HepG2 (cell line): Measurements from ENCODE around the gene AP3D1. TPM values are rescaled to one million over a fixed set of nuclear protein-coding genes. Genes with fewer than 3 reads are reported as not detected.

Experiments used
- AHR ChIP-seq: IDR thresholded peaks from 2 replicates; pipeline ENCODE4 v1.6.1; 2018; ENCODE audit warnings: missing genetic modification reagents, missing compliant biosample characterization
- CCDC6 ChIP-seq: sonication (generic); formaldehyde crosslinking; IDR thresholded peaks from 2 replicates; pipeline ENCODE4 v1.8.1; 2022; ENCODE audit warnings: mild to moderate bottlenecking, missing genetic modification reagents, moderate library complexity
- DNMT1 ChIP-seq: sonication (generic); formaldehyde crosslinking; IDR thresholded peaks from 2 replicates; pipeline ENCODE4 v1.5.1; 2020; ENCODE audit warnings: mild to moderate bottlenecking, missing genetic modification reagents
- DZIP1 ChIP-seq: sonication (generic); formaldehyde crosslinking; IDR thresholded peaks from 2 replicates; pipeline ENCODE4 v1.5.0; 2020; ENCODE audit warnings: mild to moderate bottlenecking, missing genetic modification reagents
- HDAC1 ChIP-seq: sonication (generic); formaldehyde crosslinking; IDR thresholded peaks from 2 replicates; pipeline ENCODE4 v1.5.1; 2020; ENCODE audit warnings: mild to moderate bottlenecking, missing genetic modification reagents
- HHEX ChIP-seq: IDR thresholded peaks from 2 replicates; pipeline ENCODE4 v1.6.1; 2016; ENCODE audit warnings: control low read depth
- MLLT10 ChIP-seq: sonication (generic); formaldehyde crosslinking; IDR thresholded peaks from 2 replicates; pipeline ENCODE4 v1.4.0; 2020; ENCODE audit warnings: missing genetic modification reagents
- PATZ1 ChIP-seq: sonication (generic); formaldehyde crosslinking; IDR thresholded peaks from 2 replicates; pipeline ENCODE4 v1.4.0; 2020; ENCODE audit warnings: missing genetic modification reagents
- TEAD2 ChIP-seq: sonication (generic); formaldehyde crosslinking; IDR thresholded peaks from 2 replicates; pipeline ENCODE4 v1.9.0; 2021; ENCODE audit warnings: missing genetic modification reagents
- ZBTB33 ChIP-seq: sonication (generic); formaldehyde crosslinking; IDR thresholded peaks from 2 replicates; pipeline ENCODE4 v1.4.0; 2020; ENCODE audit warnings: missing genetic modification reagents
- ZNF276 ChIP-seq: sonication (generic); formaldehyde crosslinking; IDR thresholded peaks from 2 replicates; pipeline ENCODE4 v1.4.0; 2020; ENCODE audit warnings: mild to moderate bottlenecking, low read depth, missing genetic modification reagents
- ZNF280B ChIP-seq: sonication (generic); formaldehyde crosslinking; IDR thresholded peaks from 2 replicates; pipeline ENCODE4 v1.5.0; 2020; ENCODE audit warnings: missing genetic modification reagents, mild to moderate bottlenecking, borderline replicate concordance
- ZNF337 ChIP-seq: sonication (generic); formaldehyde crosslinking; IDR thresholded peaks from 2 replicates; pipeline ENCODE4 v1.5.1; 2020; ENCODE audit warnings: missing genetic modification reagents, low read depth, mild to moderate bottlenecking, borderline replicate concordance
- ZNF562 ChIP-seq: sonication (generic); formaldehyde crosslinking; IDR thresholded peaks from 2 replicates; pipeline ENCODE4 v1.8.0; 2022; ENCODE audit warnings: missing genetic modification reagents, borderline replicate concordance
- ZNF615 ChIP-seq: sonication (generic); formaldehyde crosslinking; IDR thresholded peaks from 2 replicates; pipeline ENCODE4 v1.5.0; 2020; ENCODE audit warnings: mild to moderate bottlenecking, missing genetic modification reagents, borderline replicate concordance
- ZSCAN20 ChIP-seq: sonication (generic); formaldehyde crosslinking; IDR thresholded peaks from 2 replicates; pipeline ENCODE4 v1.4.0; 2020; ENCODE audit warnings: missing genetic modification reagents, mild to moderate bottlenecking, borderline replicate concordance
- ZSCAN31 ChIP-seq: sonication (generic); formaldehyde crosslinking; IDR thresholded peaks from 2 replicates; pipeline ENCODE4 v1.5.0; 2020; ENCODE audit warnings: low read depth, mild to moderate bottlenecking, missing genetic modification reagents
- ZSCAN9 ChIP-seq: IDR thresholded peaks from 2 replicates; pipeline ENCODE4 v1.6.1; 2016; ENCODE audit warnings: borderline replicate concordance
- polyA plus RNA-seq, 8 experiments: library from polyadenylated mRNA; depleted of rRNA in 3 of 8; stranded (reverse) in 7 of 8; unstranded in 1 of 8; fragments of >200 nt; fragmentation: Illumina TruSeq in 4 of 8; extraction: Trizol in 4 of 8; gene quantifications; 2 replicates each; pipeline versions ENCODE4 v1.2.1 to v1.2.3, GENCODE V29; 2011 to 2016; ENCODE audit warnings: low read depth in 4 of 8, missing spikeins in 1 of 8, mixed read lengths in 1 of 8; ENCODE audit not compliant: insufficient read depth in 1 of 8
- total RNA-seq, 5 experiments: library from RNA; depleted of rRNA; stranded (reverse); fragments of >200 nt; fragmentation: Illumina TruSeq; extraction: Trizol; gene quantifications; 2 replicates each; pipeline ENCODE4 v1.2.3, GENCODE V29; 2016; ENCODE audit warnings: low read depth in 1 of 5

Gene AP3D1
- total and polyA plus RNA-seq, 2 of the 13 experiments (the other 11 are each of a cell fraction or from before 2014, with no cell fraction given) = 68.0 to 82.6 TPM

GRCh38 chr19:2059422-2060201 lies 91.8 kb downstream of the AP3D1 start (continued):
- TF ChIP-seq ZNF276 (CRISPR knock-in tag) = no peak
- TF ChIP-seq ZNF615 (CRISPR knock-in tag) = no peak
- no peak for TF ChIP-seq ZSCAN31 (CRISPR knock-in tag)
- no peak for TF ChIP-seq DNMT1 (CRISPR knock-in tag)
- TF ChIP-seq HHEX (CRISPR knock-in tag) = peak; percentile 14; the same call in 1 of the 2 replicates
- no peak for TF ChIP-seq TEAD2 (CRISPR knock-in tag)
- no peak; the same call in 1 of the 2 replicates for TF ChIP-seq CCDC6 (CRISPR knock-in tag)
- no peak for TF ChIP-seq MLLT10 (CRISPR knock-in tag)
- no peak for TF ChIP-seq ZNF562 (CRISPR knock-in tag)
- peak; percentile 51; the same call in 1 of the 2 replicates for TF ChIP-seq ZNF280B
- TF ChIP-seq ZNF337 (CRISPR knock-in tag) = no peak
- no peak for TF ChIP-seq ZSCAN20 (CRISPR knock-in tag)
- peak; percentile 80 for TF ChIP-seq PATZ1 (CRISPR knock-in tag)
- TF ChIP-seq AHR (CRISPR knock-in tag) = 0 out of 2 replicates have a peak, but pooled peaks have one; percentile 31
- TF ChIP-seq ZSCAN9 (CRISPR knock-in tag) = no peak
- TF ChIP-seq DZIP1 (CRISPR knock-in tag) = no peak; the same call in 1 of the 2 replicates
- TF ChIP-seq ZBTB33 (CRISPR knock-in tag) = no peak; the same call in 1 of the 2 replicates
- TF ChIP-seq HDAC1 (CRISPR knock-in tag) = peak; percentile 61; the same call in 1 of the 2 replicates
